ENCODE results near the gene VDAC1.

DNA sequence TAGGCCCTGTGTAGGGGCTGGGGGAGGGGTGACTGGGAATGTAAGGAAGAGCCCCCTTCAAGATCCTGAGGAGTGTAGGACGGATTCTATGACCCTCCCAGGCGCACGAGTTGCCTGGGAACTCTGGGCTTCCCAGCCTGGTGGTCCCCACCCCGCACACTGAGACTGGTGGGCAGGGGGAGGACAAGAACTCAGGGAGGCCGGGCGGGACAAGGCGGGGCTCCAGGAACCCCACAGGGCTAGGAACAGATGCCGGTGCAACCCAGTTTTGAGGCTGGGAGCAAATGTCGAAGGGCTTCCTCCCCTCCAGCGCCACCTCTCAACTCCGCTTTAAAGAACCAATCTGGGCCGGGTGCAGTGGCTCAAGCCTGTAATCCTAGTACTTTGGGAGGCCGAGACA, 1.3 kb upstream of the VDAC1 start:
- TF ChIP-seq, protein P1, sequence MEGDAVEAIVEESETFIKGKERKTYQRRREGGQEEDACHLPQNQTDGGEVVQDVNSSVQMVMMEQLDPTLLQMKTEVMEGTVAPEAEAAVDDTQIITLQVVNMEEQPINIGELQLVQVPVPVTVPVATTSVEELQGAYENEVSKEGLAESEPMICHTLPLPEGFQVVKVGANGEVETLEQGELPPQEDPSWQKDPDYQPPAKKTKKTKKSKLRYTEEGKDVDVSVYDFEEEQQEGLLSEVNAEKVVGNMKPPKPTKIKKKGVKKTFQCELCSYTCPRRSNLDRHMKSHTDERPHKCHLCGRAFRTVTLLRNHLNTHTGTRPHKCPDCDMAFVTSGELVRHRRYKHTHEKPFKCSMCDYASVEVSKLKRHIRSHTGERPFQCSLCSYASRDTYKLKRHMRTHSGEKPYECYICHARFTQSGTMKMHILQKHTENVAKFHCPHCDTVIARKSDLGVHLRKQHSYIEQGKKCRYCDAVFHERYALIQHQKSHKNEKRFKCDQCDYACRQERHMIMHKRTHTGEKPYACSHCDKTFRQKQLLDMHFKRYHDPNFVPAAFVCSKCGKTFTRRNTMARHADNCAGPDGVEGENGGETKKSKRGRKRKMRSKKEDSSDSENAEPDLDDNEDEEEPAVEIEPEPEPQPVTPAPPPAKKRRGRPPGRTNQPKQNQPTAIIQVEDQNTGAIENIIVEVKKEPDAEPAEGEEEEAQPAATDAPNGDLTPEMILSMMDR (conservative IDR thresholded peaks at IDR 0.05 in 1 of 2, IDR thresholded peaks at IDR 0.05 in 1 of 2; ENCODE audit: extremely low read depth in 1 of 2, insufficient read depth in 1 of 2, low read depth in 1 of 2, low read length in 2 of 2): no peak
- TF ChIP-seq EZH2 (IDR thresholded peaks at IDR 0.05; ENCODE audit: borderline replicate concordance, low read length): no peak

Data from mammary epithelial cell (primary cell).